Measurements from ENCODE around the gene FLAD1. TPM values are rescaled to one million over a fixed set of nuclear protein-coding genes. Genes with fewer than 3 reads are reported as not detected.

The FLAD1 gene
- total and polyA plus RNA-seq, 7 donors, result 17.5 to 36.5 (median 22.8) TPM

DNA sequence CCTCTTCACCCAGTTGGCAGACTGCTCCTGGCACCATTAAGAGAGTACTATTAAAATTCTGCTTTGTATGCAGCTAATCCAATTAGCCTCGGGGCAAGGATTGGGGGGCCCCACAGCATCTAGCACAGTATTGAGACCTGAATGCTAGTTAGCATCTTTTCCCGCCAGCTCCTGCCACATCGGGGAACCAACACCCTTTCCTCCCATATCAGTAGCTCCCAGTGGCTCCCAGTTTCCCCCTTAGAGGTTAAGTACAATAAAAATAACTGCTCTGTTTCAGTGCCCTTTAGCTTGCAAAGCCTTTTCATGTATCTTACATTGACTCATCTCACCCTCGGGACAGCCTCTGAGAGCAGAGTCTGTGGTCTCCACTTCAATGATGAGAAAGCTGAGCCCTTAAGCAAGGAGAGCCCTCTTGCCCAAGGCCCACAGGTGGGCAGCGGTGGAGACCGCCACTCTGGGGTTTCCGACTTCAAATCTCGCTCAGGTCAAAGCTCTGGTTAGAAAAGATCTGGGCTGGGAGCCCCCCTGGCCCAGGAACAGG is 42.4 kb upstream of the FLAD1 start:
- Histone ChIP-seq H3K27me3 (no peaks in the 10 kb centered on the region), H3K4me3 (no peak overlapping the region), H3K9me3 (no peaks in the 10 kb centered on the region), H3K4me1 (peaks cover 0 to 48% (median 27%) of the 10 kb centered on the region in 4 donors), H3K27ac (peak overlapping the region in 2 of 4 donors; percentile 90 to 98), H3K36me3 (peaks cover 0 to 17% (median 6%) of the 10 kb centered on the region in 4 donors)
- 69 to 79% methylated on average over 8 of the region's 8 CpGs for WGBS, 2 donors
- DNase-seq, result no peak
- TF ChIP-seq CTCF (IDR thresholded peaks at IDR 0.05), result no peak
- TF ChIP-seq EP300 (IDR thresholded peaks at IDR 0.05), result no peak
- no peak for TF ChIP-seq POLR2A (IDR thresholded peaks at IDR 0.05)
- no peak for TF ChIP-seq POLR2AphosphoS5 (IDR thresholded peaks at IDR 0.05)
- intact Hi-C loops (cut with DNase I), result no loop called here

- TF ChIP-seq POLR2AphosphoS5 (IDR thresholded peaks at IDR 0.05) (no peak), CTCF (IDR thresholded peaks at IDR 0.05) (no peak), POLR2A (IDR thresholded peaks at IDR 0.05) (no peak), EP300 (IDR thresholded peaks at IDR 0.05) (no peak)
- H3K27ac ChIP-seq, result peak overlapping the region in 2 of 4 donors; percentile 2 to 35
Measured at GRCh38 chr1:154941333-154942013, 41.7 kb upstream of the FLAD1 start.

DNA sequence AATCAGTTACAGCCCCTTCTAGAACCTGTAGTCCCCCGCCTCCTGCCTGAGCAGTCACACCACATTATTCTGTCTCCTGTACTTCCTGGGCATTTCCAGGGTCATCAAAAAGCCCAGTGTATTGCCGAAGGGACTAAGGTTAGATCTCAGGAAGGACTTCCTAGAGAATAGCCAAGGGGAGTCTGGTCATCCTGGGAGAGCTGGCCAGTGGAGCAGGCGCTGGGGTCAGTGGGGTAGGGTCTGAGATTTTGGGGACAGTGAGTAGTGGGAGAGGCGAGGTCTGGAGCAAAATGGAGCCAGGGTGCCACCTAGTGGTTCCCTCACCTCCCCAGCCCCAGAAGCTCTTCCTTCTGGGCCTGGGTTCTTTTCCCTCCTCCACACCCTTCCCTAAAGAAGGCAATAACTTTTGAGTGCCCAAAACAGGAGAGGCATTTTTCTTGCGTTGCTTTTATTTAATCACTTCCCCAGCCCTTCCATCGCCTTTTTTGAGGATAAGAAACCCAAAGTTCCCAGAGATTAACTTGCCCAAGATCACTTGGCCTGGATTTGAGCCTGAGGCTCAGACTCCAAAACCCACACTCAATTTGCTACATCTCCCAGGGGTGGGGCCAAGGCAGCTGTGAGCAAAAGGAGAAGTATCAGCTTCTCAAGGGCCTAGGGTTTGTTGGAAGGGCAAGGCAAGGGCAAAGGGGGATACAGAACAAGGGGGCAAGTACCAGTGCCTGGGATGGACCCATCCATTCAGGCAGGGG is 39.3 kb upstream of the FLAD1 start:
- Histone ChIP-seq H3K4me1 (peaks cover 0 to 26% (median 12%) of the 10 kb centered on the region in 4 donors), H3K9me3 (no peaks in the 10 kb centered on the region), H3K27ac (peak overlapping the region; percentile 17 to 51 (median 27)), H3K4me3 (no peak overlapping the region), H3K27me3 (no peaks in the 10 kb centered on the region), H3K36me3 (peaks cover 0 to 45% (median 24%) of the 10 kb centered on the region in 4 donors)
- WGBS, 2 donors, result 31 to 38% methylated on average over 6 of the region's 6 CpGs
- intact Hi-C loops (cut with DNase I), result no loop called here
- DNase-seq, result no peak
- TF ChIP-seq EP300 (IDR thresholded peaks at IDR 0.05) (no peak), POLR2AphosphoS5 (IDR thresholded peaks at IDR 0.05) (no peak), POLR2A (IDR thresholded peaks at IDR 0.05) (no peak), CTCF (IDR thresholded peaks at IDR 0.05) (peak; percentile 30 to 62 (median 55))

More at GRCh38 chr1:154941333-154942013, 41.7 kb upstream of the FLAD1 start:
- H3K36me3 ChIP-seq, result peaks cover 0 to 25% (median 10%) of the 10 kb centered on the region in 4 donors
- intact Hi-C loops (cut with DNase I), result no loop called here
- no peaks in the 10 kb centered on the region for H3K9me3 ChIP-seq
- DNase-seq, result no peak
- 46 to 70% methylated on average over 5 of the region's 5 CpGs for WGBS, 2 donors
- peaks cover 0 to 41% (median 23%) of the 10 kb centered on the region in 4 donors for H3K4me1 ChIP-seq
- H3K27me3 ChIP-seq, result no peaks in the 10 kb centered on the region
- H3K4me3 ChIP-seq, result no peak overlapping the region

GRCh38 chr1:154944401-154945159 is 38.6 kb upstream of the FLAD1 start:
- no peak for DNase-seq
- H3K27ac ChIP-seq, result peak overlapping the region; percentile 17 to 51 (median 27)
- intact Hi-C loops (cut with DNase I), result no loop called here
- H3K4me3 ChIP-seq, result no peak overlapping the region
- H3K4me1 ChIP-seq, result peaks cover 0 to 25% (median 12%) of the 10 kb centered on the region in 4 donors
- WGBS, 2 donors, result 42 to 54% methylated on average over 9 of the region's 9 CpGs
- no peak for TF ChIP-seq POLR2A (IDR thresholded peaks at IDR 0.05)
- TF ChIP-seq CTCF (IDR thresholded peaks at IDR 0.05), result no peak
- TF ChIP-seq EP300 (IDR thresholded peaks at IDR 0.05), result no peak
- TF ChIP-seq POLR2AphosphoS5 (IDR thresholded peaks at IDR 0.05), result no peak
- no peaks in the 10 kb centered on the region for H3K9me3 ChIP-seq
- H3K27me3 ChIP-seq, result no peaks in the 10 kb centered on the region
- H3K36me3 ChIP-seq, result peaks cover 0 to 50% (median 24%) of the 10 kb centered on the region in 4 donors
